HG02981 (cell line): ENCODE results near the gene PFDN1.
"Not testable (repeated sequence)": the region's sequence is repeated elsewhere in the genome, so short reads cannot be mapped to it uniquely, and the experiment has no call there.

Source experiments
- ATAC-seq: cut with Tn5 transposase; IDR thresholded peaks from one replicate; pipeline ENCODE4 v1.9.1; 2021; ENCODE audit warnings: mild to moderate bottlenecking, moderate library complexity; ENCODE audit not compliant: unreplicated experiment

The PFDN1 gene

GRCh38 chr5:140219068-140219991, 83.6 kb downstream of the PFDN1 start:
- ATAC-seq, result no peak

- ATAC-seq, result no peak
These were observed 85.4 kb downstream of the PFDN1 start for GRCh38 chr5:140217299-140218026.

- no peak for ATAC-seq
These were observed 86.3 kb downstream of the PFDN1 start for GRCh38 chr5:140216478-140217074.

- ATAC-seq, result no peak
These were observed 87.6 kb downstream of the PFDN1 start for GRCh38 chr5:140215276-140215675.

GRCh38 chr5:140214831-140215230, 88.1 kb downstream of the PFDN1 start:
- no peak for ATAC-seq

GRCh38 chr5:140213370-140213983, 89.4 kb downstream of the PFDN1 start:
- no peak for ATAC-seq

DNA sequence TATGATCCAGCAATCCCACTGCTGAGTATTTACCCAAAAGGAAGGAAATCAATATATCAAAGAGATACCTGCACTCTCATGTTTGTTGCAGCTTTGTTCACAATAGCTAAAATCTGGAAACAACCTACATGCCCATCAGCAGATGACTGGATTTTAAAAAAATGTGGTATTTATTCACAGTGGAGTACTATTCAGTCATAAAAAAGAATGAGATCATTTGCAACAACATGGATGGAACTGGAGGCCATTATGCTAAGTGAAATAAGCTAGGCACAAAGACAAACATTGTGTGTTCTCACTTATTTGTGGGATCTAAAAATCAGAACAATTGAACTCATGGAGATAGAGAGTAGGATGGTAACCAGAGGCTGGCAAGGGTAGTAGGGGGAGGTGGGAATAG, 94.8 kb downstream of the PFDN1 start:
- ATAC-seq, result no peak

DNA sequence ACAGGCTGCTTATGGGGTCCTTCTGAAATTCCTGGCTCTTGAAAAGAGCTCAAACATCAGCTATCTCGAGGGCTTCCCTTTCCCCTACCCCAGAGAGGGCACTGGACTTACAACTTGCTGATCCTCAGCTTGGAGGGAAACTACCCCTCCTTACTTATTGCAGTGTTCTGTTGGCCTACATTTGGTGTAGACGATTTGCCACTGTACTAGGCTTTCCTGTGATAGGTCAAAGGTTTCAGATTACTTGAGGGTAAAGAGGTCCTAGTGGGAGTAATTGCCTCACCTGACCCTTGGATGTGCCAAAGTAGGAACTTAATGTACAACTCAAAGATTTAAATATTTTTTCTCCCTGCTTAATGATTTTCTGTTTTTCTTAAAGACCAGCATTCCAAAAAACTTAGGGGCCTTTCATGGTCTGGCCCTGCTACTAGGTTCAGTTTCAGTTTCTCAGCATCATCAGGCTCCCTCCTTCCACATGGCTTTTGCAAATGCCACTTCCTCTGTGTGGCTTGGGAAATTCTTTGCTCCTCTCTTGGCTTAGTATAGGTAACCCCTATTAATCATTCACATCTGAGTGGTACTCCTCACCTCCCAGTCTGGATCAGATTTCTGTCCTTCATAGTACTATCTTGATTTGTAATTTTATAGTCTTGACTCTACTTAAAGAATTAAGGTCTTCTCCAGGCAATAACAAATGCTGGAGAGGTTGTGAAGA, 95.5 kb downstream of the PFDN1 start:
- peak; percentile 76 for ATAC-seq

- ATAC-seq, result no peak
These were observed 96.9 kb downstream of the PFDN1 start for GRCh38 chr5:140205952-140206351.

- no peak for ATAC-seq
These were observed 97.7 kb downstream of the PFDN1 start for GRCh38 chr5:140205216-140205615.

- ATAC-seq, result no peak
These were observed 100.3 kb downstream of the PFDN1 start for GRCh38 chr5:140202610-140203009.

DNA sequence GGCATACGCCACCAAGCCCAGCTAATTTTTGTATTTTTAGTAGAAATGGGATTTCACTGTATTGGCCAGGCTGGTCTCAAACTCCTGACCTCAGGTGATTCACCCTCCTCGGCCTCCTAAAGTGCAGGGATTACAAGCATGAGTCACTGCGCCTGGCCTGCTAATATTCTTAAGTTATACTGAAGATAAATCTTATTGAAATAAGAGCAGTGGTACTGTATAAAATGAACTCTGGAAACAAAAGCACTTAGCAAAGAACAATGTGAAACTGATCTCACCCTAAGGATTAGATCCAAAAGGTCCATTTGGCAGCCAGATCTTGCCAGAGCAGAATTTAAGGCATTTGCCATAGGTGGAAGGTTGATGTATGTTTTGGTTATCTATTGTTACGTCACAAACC, 100.8 kb downstream of the PFDN1 start:
- no peak for ATAC-seq

GRCh38 chr5:140198915-140199314, 104.0 kb downstream of the PFDN1 start:
- not testable (repeated sequence) for ATAC-seq

DNA sequence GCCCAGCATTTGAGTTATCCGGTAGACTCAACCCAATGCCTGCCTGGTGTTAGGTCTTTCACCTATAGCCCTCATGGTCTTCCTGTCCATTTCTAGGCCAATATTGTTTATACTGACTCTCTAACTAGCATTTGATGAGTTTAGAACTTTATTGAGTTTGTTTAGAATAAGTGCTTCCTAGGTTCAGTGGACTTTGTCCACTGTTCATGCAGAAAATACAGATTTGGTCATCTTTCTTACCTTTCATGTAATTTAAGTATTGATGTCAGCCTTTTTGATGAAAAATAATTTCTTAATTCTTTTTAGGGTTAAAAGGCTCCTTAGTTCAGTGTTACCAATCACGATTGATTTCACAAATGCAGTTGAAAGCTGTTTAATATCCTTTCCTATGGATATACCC, 105.9 kb downstream of the PFDN1 start:
- ATAC-seq, result no peak

DNA sequence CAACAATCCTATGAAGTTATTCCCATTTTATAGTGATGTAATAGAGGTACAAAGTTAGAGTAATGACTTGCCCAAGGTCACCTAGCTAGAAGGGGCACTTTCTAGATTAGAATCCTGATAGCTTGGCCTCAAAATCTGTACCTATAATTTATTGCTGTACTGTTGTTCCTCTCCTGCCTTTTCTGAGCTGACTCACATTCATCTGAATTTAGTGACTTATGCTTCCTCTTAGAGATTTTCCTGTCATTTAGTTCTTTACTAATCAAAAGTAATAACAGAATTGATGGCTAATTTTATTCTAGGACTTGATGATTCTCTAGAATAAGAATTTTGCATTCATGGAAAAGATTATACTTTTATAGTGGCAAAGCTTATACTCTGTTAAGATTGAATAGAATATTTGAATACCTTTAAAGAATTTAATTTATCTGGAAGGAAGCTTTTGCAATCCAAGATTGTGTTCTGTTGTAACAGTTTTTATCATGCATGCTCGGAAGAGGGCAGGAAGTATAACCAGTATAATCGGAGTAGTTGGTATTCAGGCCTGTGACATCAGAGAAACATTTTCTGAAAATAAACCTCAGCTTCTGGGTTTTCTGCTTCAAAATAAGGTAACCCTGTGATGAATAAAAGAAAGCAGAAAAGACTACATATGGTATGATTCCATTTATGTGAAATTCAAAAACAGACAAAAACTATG, 106.6 kb downstream of the PFDN1 start:
- no peak for ATAC-seq
